ENCODE data around the gene E2F1. TPM values are rescaled to one million over a fixed set of nuclear protein-coding genes. Genes with fewer than 3 reads are reported as not detected.

The E2F1 gene
- total and polyA plus RNA-seq, 2 experiments from 2014 or later, result 21.2 to 61.4 TPM

DNA sequence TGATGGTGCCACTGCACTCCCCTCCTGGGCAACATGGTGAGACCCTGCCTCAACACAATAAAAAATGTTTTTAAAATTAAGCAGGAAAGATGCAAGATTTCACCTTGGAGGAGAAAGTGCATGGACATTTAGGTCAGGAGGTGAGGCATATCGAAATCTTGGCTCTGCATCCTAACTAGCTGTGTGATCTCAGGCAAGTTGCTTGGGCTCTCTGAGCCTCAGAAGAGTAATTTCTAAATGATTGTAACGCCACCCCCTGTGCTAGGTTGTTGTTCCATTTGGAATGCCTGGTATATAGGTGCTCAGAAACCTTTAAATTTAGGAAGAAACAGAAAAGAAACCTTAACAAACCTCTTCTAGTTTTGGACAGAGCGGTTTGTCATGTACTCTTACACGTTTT is 60.0 kb downstream of the E2F1 start:
- H3K36me3 ChIP-seq, result peaks cover 62% of the 10 kb centered on the region

More for the DNA sequence above, 60.0 kb downstream of the E2F1 start:
- Histone ChIP-seq H3K4me1 (ENCODE audit: low read depth) (no peaks in the 10 kb centered on the region), H3K27ac (no peak overlapping the region), H3K4me3 (no peak overlapping the region), H3K9me3 (ENCODE audit: low read depth) (no peaks in the 10 kb centered on the region), H3K27me3 (no peaks in the 10 kb centered on the region)
- TF ChIP-seq, protein P1, sequence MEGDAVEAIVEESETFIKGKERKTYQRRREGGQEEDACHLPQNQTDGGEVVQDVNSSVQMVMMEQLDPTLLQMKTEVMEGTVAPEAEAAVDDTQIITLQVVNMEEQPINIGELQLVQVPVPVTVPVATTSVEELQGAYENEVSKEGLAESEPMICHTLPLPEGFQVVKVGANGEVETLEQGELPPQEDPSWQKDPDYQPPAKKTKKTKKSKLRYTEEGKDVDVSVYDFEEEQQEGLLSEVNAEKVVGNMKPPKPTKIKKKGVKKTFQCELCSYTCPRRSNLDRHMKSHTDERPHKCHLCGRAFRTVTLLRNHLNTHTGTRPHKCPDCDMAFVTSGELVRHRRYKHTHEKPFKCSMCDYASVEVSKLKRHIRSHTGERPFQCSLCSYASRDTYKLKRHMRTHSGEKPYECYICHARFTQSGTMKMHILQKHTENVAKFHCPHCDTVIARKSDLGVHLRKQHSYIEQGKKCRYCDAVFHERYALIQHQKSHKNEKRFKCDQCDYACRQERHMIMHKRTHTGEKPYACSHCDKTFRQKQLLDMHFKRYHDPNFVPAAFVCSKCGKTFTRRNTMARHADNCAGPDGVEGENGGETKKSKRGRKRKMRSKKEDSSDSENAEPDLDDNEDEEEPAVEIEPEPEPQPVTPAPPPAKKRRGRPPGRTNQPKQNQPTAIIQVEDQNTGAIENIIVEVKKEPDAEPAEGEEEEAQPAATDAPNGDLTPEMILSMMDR (IDR thresholded peaks at IDR 0.05; ENCODE audit: low read depth, low read length), result no peak
- DNase-seq (ENCODE audit: low read depth in 1 of 2, low spot score in 1 of 2), result no peak

Other genes starting within 250 kb of the E2F1 start
- 408 and 409 TPM in 2 replicates for gene SNTA1, start 242.6 kb downstream of the E2F1 start, total RNA-seq
- gene SNTA1, start 242.6 kb downstream of the E2F1 start, polyA plus RNA-seq, result 329 and 393 TPM in 2 replicates
- gene CBFA2T2, start 196.3 kb downstream of the E2F1 start, total RNA-seq, result 28.1 and 53.1 TPM in 2 replicates
- gene CBFA2T2, start 196.3 kb downstream of the E2F1 start, polyA plus RNA-seq, result 36.7 and 57.0 TPM in 2 replicates
- 0.21 TPM in 1 of 2 replicates, not detected in the other for gene C20orf144, start 24.1 kb downstream of the E2F1 start, total RNA-seq
- gene C20orf144, start 24.1 kb downstream of the E2F1 start, polyA plus RNA-seq, result 1.4 and 1.9 TPM in 2 replicates
- 1.1 and 1.5 TPM in 2 replicates for gene ACTL10, start 19.4 kb downstream of the E2F1 start, total RNA-seq
- gene ACTL10, start 19.4 kb downstream of the E2F1 start, polyA plus RNA-seq, result 1.3 and 2.2 TPM in 2 replicates
- gene NECAB3, start 12.0 kb downstream of the E2F1 start, total RNA-seq, result 185 and 187 TPM in 2 replicates
- gene NECAB3, start 12.0 kb downstream of the E2F1 start, polyA plus RNA-seq, result 93.1 and 98.5 TPM in 2 replicates
- 9.2 and 9.9 TPM in 2 replicates for gene PXMP4, start 33.9 kb upstream of the E2F1 start, total RNA-seq
- gene PXMP4, start 33.9 kb upstream of the E2F1 start, polyA plus RNA-seq, result 13.8 and 14.9 TPM in 2 replicates
- gene ZNF341, start 45.6 kb upstream of the E2F1 start, total RNA-seq, result 2.7 and 3.8 TPM in 2 replicates
- gene ZNF341, start 45.6 kb upstream of the E2F1 start, polyA plus RNA-seq, result 1.7 and 3.1 TPM in 2 replicates
- 106 and 110 TPM in 2 replicates for gene CHMP4B, start 125.0 kb upstream of the E2F1 start, total RNA-seq
- gene CHMP4B, start 125.0 kb upstream of the E2F1 start, polyA plus RNA-seq, result 4.6 and 6.8 TPM in 2 replicates